Measurements from ENCODE around the gene PSMF1. TPM values are rescaled to one million over a fixed set of nuclear protein-coding genes. Genes with fewer than 3 reads are reported as not detected.
"Not testable (repeated sequence)": the region's sequence is repeated elsewhere in the genome, so short reads cannot be mapped to it uniquely, and the experiment has no call there.

The PSMF1 gene
- total RNA-seq, 1 experiment from 2014 or later: 52.2 TPM

GRCh38 chr20:1134355-1134754, 16.0 kb downstream of the PSMF1 start:
- H3K27ac ChIP-seq: no peak overlapping the region
- no peaks in the 10 kb centered on the region for H3K9me3 ChIP-seq (replicated peaks)
- H3K27me3 ChIP-seq: no peaks in the 10 kb centered on the region
- no peaks in the 10 kb centered on the region for H3K4me1 ChIP-seq
- DNase-seq: no peak
- peaks cover 74% of the 10 kb centered on the region for H3K36me3 ChIP-seq
- H3K4me3 ChIP-seq: no peak overlapping the region

GRCh38 chr20:1134836-1135235, 16.4 kb downstream of the PSMF1 start:
- DNase-seq: no peak
- H3K9me3 ChIP-seq (replicated peaks): no peaks in the 10 kb centered on the region
- no peaks in the 10 kb centered on the region for H3K27me3 ChIP-seq
- H3K27ac ChIP-seq: no peak overlapping the region
- H3K4me3 ChIP-seq: no peak overlapping the region
- H3K36me3 ChIP-seq: peaks cover 70% of the 10 kb centered on the region
- no peaks in the 10 kb centered on the region for H3K4me1 ChIP-seq

GRCh38 chr20:1137236-1137635, 18.8 kb downstream of the PSMF1 start:
- no peaks in the 10 kb centered on the region for H3K27me3 ChIP-seq
- no peak for DNase-seq
- H3K36me3 ChIP-seq: peaks cover 64% of the 10 kb centered on the region
- H3K4me3 ChIP-seq: no peak overlapping the region
- no peaks in the 10 kb centered on the region for H3K4me1 ChIP-seq
- no peak overlapping the region for H3K27ac ChIP-seq
- H3K9me3 ChIP-seq (replicated peaks): no peaks in the 10 kb centered on the region

GRCh38 chr20:1144401-1145172, 26.2 kb downstream of the PSMF1 start:
- DNase-seq: no peak
- Histone ChIP-seq H3K4me3 (no peak overlapping the region), H3K27ac (no peak overlapping the region), H3K36me3 (peaks cover 35% of the 10 kb centered on the region), H3K9me3 (replicated peaks) (no peaks in the 10 kb centered on the region), H3K4me1 (no peaks in the 10 kb centered on the region), H3K27me3 (no peaks in the 10 kb centered on the region)

GRCh38 chr20:1146957-1147356, 28.6 kb downstream of the PSMF1 start:
- peaks cover 29% of the 10 kb centered on the region for H3K36me3 ChIP-seq
- no peaks in the 10 kb centered on the region for H3K27me3 ChIP-seq
- no peaks in the 10 kb centered on the region for H3K9me3 ChIP-seq (replicated peaks)
- no peak overlapping the region for H3K27ac ChIP-seq
- no peaks in the 10 kb centered on the region for H3K4me1 ChIP-seq
- no peak for DNase-seq
- H3K4me3 ChIP-seq: no peak overlapping the region

- H3K4me1 ChIP-seq; DNase-seq; H3K9me3 ChIP-seq (replicated peaks); H3K27ac ChIP-seq; H3K27me3 ChIP-seq; H3K4me3 ChIP-seq: not testable (repeated sequence)
- H3K36me3 ChIP-seq: peaks cover 31% of the 10 kb centered on the region
These were observed 31.4 kb downstream of the PSMF1 start for GRCh38 chr20:1149812-1150211.

GRCh38 chr20:1150218-1150617, 31.8 kb downstream of the PSMF1 start:
- H3K9me3 ChIP-seq (replicated peaks): no peaks in the 10 kb centered on the region
- peaks cover 33% of the 10 kb centered on the region for H3K36me3 ChIP-seq
- DNase-seq: no peak

GRCh38 chr20:1150968-1151367, 32.6 kb downstream of the PSMF1 start:
- Histone ChIP-seq H3K4me3 (no peak overlapping the region), H3K27ac (no peak overlapping the region), H3K9me3 (replicated peaks) (no peaks in the 10 kb centered on the region), H3K4me1 (no peaks in the 10 kb centered on the region), H3K27me3 (no peaks in the 10 kb centered on the region), H3K36me3 (peaks cover 41% of the 10 kb centered on the region)
- DNase-seq: no peak

More at GRCh38 chr20:1150218-1150617, 31.8 kb downstream of the PSMF1 start:
- no peaks in the 10 kb centered on the region for H3K4me1 ChIP-seq
- H3K27me3 ChIP-seq: no peaks in the 10 kb centered on the region
- no peak overlapping the region for H3K4me3 ChIP-seq
- no peak overlapping the region for H3K27ac ChIP-seq

GRCh38 chr20:1154226-1154625, 35.8 kb downstream of the PSMF1 start:
- Histone ChIP-seq H3K4me1 (no peaks in the 10 kb centered on the region), H3K4me3 (no peak overlapping the region), H3K27me3 (no peaks in the 10 kb centered on the region), H3K27ac (no peak overlapping the region), H3K36me3 (peaks cover 37% of the 10 kb centered on the region), H3K9me3 (replicated peaks) (no peaks in the 10 kb centered on the region)
- DNase-seq: no peak

GRCh38 chr20:1154691-1155090, 36.3 kb downstream of the PSMF1 start:
- H3K27ac ChIP-seq: no peak overlapping the region
- DNase-seq: no peak
- no peaks in the 10 kb centered on the region for H3K27me3 ChIP-seq
- H3K9me3 ChIP-seq (replicated peaks): no peaks in the 10 kb centered on the region
- H3K36me3 ChIP-seq: peaks cover 37% of the 10 kb centered on the region
- H3K4me3 ChIP-seq: no peak overlapping the region
- no peaks in the 10 kb centered on the region for H3K4me1 ChIP-seq

GRCh38 chr20:1155342-1155741, 36.9 kb downstream of the PSMF1 start:
- Histone ChIP-seq H3K27ac (no peak overlapping the region), H3K27me3 (no peaks in the 10 kb centered on the region), H3K4me3 (no peak overlapping the region), H3K9me3 (replicated peaks) (no peaks in the 10 kb centered on the region), H3K4me1 (no peaks in the 10 kb centered on the region), H3K36me3 (peaks cover 40% of the 10 kb centered on the region)
- DNase-seq: no peak

- Histone ChIP-seq H3K27ac (no peak overlapping the region), H3K4me1 (no peaks in the 10 kb centered on the region), H3K27me3 (no peaks in the 10 kb centered on the region), H3K9me3 (replicated peaks) (no peaks in the 10 kb centered on the region), H3K36me3 (peaks cover 33% of the 10 kb centered on the region), H3K4me3 (no peak overlapping the region)
- no peak for DNase-seq
These were observed 42.1 kb downstream of the PSMF1 start for GRCh38 chr20:1160496-1160895.

GRCh38 chr20:1160991-1161390, 42.6 kb downstream of the PSMF1 start:
- Histone ChIP-seq H3K27me3 (no peaks in the 10 kb centered on the region), H3K9me3 (replicated peaks) (no peaks in the 10 kb centered on the region), H3K36me3 (peaks cover 33% of the 10 kb centered on the region), H3K27ac (no peak overlapping the region), H3K4me3 (no peak overlapping the region), H3K4me1 (no peaks in the 10 kb centered on the region)
- no peak for DNase-seq

- peaks cover 44% of the 10 kb centered on the region for H3K36me3 ChIP-seq
- peaks cover 2% of the 10 kb centered on the region; the same call in 1 of the 2 replicates for H3K4me1 ChIP-seq
- no peak overlapping the region for H3K4me3 ChIP-seq
- no peak for DNase-seq
- H3K27me3 ChIP-seq: no peaks in the 10 kb centered on the region
- H3K27ac ChIP-seq: no peak overlapping the region
- no peaks in the 10 kb centered on the region for H3K9me3 ChIP-seq (replicated peaks)
These were observed 44.7 kb downstream of the PSMF1 start for GRCh38 chr20:1163105-1163504.

- no peaks in the 10 kb centered on the region for H3K27me3 ChIP-seq
- DNase-seq: no peak
- H3K27ac ChIP-seq: no peak overlapping the region
- no peak overlapping the region for H3K4me3 ChIP-seq
- peaks cover 46% of the 10 kb centered on the region for H3K36me3 ChIP-seq
- H3K9me3 ChIP-seq (replicated peaks): no peaks in the 10 kb centered on the region
- peaks cover 2% of the 10 kb centered on the region; the same call in 1 of the 2 replicates for H3K4me1 ChIP-seq
These were observed 45.3 kb downstream of the PSMF1 start for GRCh38 chr20:1163653-1164052.

GRCh38 chr20:1164871-1165270, 46.5 kb downstream of the PSMF1 start:
- Histone ChIP-seq H3K9me3 (replicated peaks) (no peaks in the 10 kb centered on the region), H3K4me3 (no peak overlapping the region), H3K27me3 (no peaks in the 10 kb centered on the region), H3K36me3 (peaks cover 54% of the 10 kb centered on the region), H3K4me1 (peaks cover 2% of the 10 kb centered on the region; the same call in 1 of the 2 replicates), H3K27ac (no peak overlapping the region)
- DNase-seq: no peak
